Measurements from ENCODE around the gene B3GNT2. TPM values are rescaled to one million over a fixed set of nuclear protein-coding genes. Genes with fewer than 3 reads are reported as not detected.

B3GNT2 gene
- total and polyA plus RNA-seq, 2 experiments from 2014 or later, result 35.5 to 70.4 TPM

GRCh38 chr2:62200291-62200841 lies 4.5 kb downstream of the B3GNT2 start:
- Histone ChIP-seq H3K36me3 (ENCODE audit: insufficient read depth) (no peaks in the 10 kb centered on the region), H3F3A (replicated peaks; ENCODE audit: low read depth) (peaks cover 6% of the 10 kb centered on the region; the same call in 1 of the 2 replicates), H3K27ac (ENCODE audit: low read depth) (no peak overlapping the region), H4K20me1 (replicated peaks; ENCODE audit: insufficient read depth) (peaks cover 68% of the 10 kb centered on the region), H3K27me3 (ENCODE audit: insufficient read depth) (no peaks in the 10 kb centered on the region), H2AFZ (no peak overlapping the region), H3K4me3 (0 out of 2 replicates have a peak overlapping the region, but pooled peaks have one; percentile 99), H3K4me2 (peak overlapping the region; percentile 37; the same call in 1 of the 2 replicates), H3K9me2 (ENCODE audit: insufficient read depth) (0 out of 2 replicates have a peak, but pooled peaks cover 3% of the 10 kb centered on the region), H3K4me1 (ENCODE audit: insufficient read depth) (peaks cover 62% of the 10 kb centered on the region), H3K79me2 (replicated peaks; ENCODE audit: insufficient read depth) (peaks cover 91% of the 10 kb centered on the region)
- no peak overlapping the region for H3K27ac Mint-ChIP-seq
- DNase-seq (ENCODE audit: low spot score), result no peak
- H3K36me3 Mint-ChIP-seq (ENCODE audit: low read depth), result no peaks in the 10 kb centered on the region
- ATAC-seq, result no peak
- no peak overlapping the region for H3K4me3 Mint-ChIP-seq
- TF ChIP-seq CREB1 (CRISPR knock-in tag; IDR thresholded peaks at IDR 0.05; ENCODE audit: low read depth), result no peak
- TF ChIP-seq CTCF (conservative IDR thresholded peaks at IDR 0.05; ENCODE audit: low read depth in 2 of 2), result no peak
- no peak for TF ChIP-seq ZNF114 (CRISPR knock-in tag; IDR thresholded peaks at IDR 0.05)
- no peak for TF ChIP-seq NANOG (IDR thresholded peaks at IDR 0.05; ENCODE audit: borderline replicate concordance)
- TF ChIP-seq REST (IDR thresholded peaks at IDR 0.05; ENCODE audit: unreplicated experiment), result no peak
- no peak for TF ChIP-seq POLR2AphosphoS5 (IDR thresholded peaks at IDR 0.05; ENCODE audit: low read depth)
- H3K27me3 Mint-ChIP-seq (ENCODE audit: insufficient read depth, low read depth, poor library complexity), result peaks cover 10% of the 10 kb centered on the region
- H3K9me3 Mint-ChIP-seq, result no peaks in the 10 kb centered on the region
- H3K4me1 Mint-ChIP-seq, result peaks cover 65% of the 10 kb centered on the region

GRCh38 chr2:62200868-62201267 lies 5.0 kb downstream of the B3GNT2 start:
- no peak for DNase-seq (ENCODE audit: low spot score)
- ATAC-seq, result no peak
- peaks cover 10% of the 10 kb centered on the region for H3K27me3 Mint-ChIP-seq (ENCODE audit: insufficient read depth, low read depth, poor library complexity)
- peaks cover 65% of the 10 kb centered on the region for H3K4me1 ChIP-seq (ENCODE audit: insufficient read depth)
- H3K4me1 Mint-ChIP-seq, result peaks cover 69% of the 10 kb centered on the region
- H3K27ac ChIP-seq (ENCODE audit: low read depth), result no peak overlapping the region
- no peak overlapping the region for H3K4me3 ChIP-seq
- no peak overlapping the region for H3K27ac Mint-ChIP-seq
- peaks cover 96% of the 10 kb centered on the region for H3K79me2 ChIP-seq (replicated peaks; ENCODE audit: insufficient read depth)
- H3K4me2 ChIP-seq, result peak overlapping the region; percentile 37; the same call in 1 of the 2 replicates
- H3F3A ChIP-seq (replicated peaks; ENCODE audit: low read depth), result peaks cover 6% of the 10 kb centered on the region; the same call in 1 of the 2 replicates
- H3K36me3 ChIP-seq (ENCODE audit: insufficient read depth), result no peaks in the 10 kb centered on the region
- H4K20me1 ChIP-seq (replicated peaks; ENCODE audit: insufficient read depth), result peaks cover 71% of the 10 kb centered on the region
- 0 out of 2 replicates have a peak, but pooled peaks cover 3% of the 10 kb centered on the region for H3K9me2 ChIP-seq (ENCODE audit: insufficient read depth)
- H2AFZ ChIP-seq, result no peak overlapping the region
- H3K9me3 Mint-ChIP-seq, result no peaks in the 10 kb centered on the region
- no peak overlapping the region for H3K4me3 Mint-ChIP-seq
- H3K36me3 Mint-ChIP-seq (ENCODE audit: low read depth), result no peaks in the 10 kb centered on the region
- H3K27me3 ChIP-seq (ENCODE audit: insufficient read depth), result no peaks in the 10 kb centered on the region
- TF ChIP-seq ZNF114 (CRISPR knock-in tag; IDR thresholded peaks at IDR 0.05) (no peak), JUNB (IDR thresholded peaks at IDR 0.05; ENCODE audit: unreplicated experiment) (no peak), EZH2phosphoT487 (IDR thresholded peaks at IDR 0.05; ENCODE audit: unreplicated experiment) (no peak), CTCF (conservative IDR thresholded peaks at IDR 0.05; ENCODE audit: low read depth in 2 of 2) (no peak), CREB1 (CRISPR knock-in tag; IDR thresholded peaks at IDR 0.05; ENCODE audit: low read depth) (no peak), EZH2 (IDR thresholded peaks at IDR 0.05; ENCODE audit: low read depth, unreplicated experiment) (no peak), NANOG (IDR thresholded peaks at IDR 0.05; ENCODE audit: borderline replicate concordance) (no peak)
